ENCODE data around the gene GRHL1. TPM values are rescaled to one million over a fixed set of nuclear protein-coding genes. Genes with fewer than 3 reads are reported as not detected.

Gene GRHL1
- total and polyA plus RNA-seq, 2 donors (not counting 3 experiments of a cell fraction or from before 2014, with no cell fraction given) = 0.37 to 1.1 TPM

DNA sequence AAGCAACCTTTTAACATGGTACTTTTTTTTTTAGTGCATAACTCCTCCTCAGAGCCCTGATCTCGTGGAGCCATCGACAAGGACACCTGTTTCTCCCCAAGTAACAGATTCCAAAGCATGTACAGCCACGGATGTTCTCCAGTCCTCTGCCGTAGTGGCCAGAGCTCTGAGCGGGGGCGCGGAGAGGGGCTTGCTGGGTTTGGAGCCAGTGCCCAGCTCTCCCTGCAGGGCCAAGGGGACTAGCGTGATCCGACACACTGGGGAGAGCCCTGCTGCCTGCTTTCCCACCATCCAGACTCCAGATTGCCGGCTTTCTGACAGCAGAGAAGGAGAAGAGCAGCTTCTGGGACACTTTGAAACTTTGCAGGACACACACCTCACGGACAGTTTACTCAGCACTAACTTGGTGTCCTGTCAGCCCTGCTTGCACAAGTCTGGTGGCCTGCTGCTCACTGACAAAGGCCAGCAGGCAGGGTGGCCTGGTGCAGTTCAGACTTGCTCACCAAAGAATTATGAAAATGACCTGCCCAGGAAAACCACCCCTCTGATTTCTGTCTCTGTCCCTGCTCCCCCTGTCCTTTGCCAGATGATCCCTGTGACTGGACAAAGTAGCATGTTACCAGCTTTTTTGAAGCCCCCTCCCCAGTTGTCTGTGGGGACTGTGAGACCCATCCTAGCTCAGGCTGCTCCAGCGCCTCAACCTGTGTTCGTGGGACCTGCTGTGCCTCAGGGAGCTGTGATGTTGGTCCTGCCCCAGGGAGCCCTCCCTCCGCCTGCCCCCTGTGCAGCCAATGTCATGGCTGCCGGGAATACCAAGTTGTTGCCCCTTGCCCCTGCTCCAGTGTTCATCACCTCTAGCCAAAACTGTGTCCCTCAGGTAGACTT, 96.4 kb downstream of the GRHL1 start:
- intact Hi-C loops (cut with micrococcal nuclease) (loop anchor here (1.0 to 10.0 kb wide), 4 partner anchors 64 to 413 kb away; partner anchors contain the start of gene YWHAQ), dilution Hi-C loops (cut with MboI; ENCODE audit: extremely low pct_ligation_motif_present, low sequenced_read_pairs) (loop anchor here (10.0 kb wide), 1 partner anchor 243 kb away; no protein-coding TSS in a partner anchor)
- Histone ChIP-seq H3K27ac (ENCODE audit: insufficient read depth, low read depth, low read length) (no peak overlapping the region), H3K9me3 (replicated peaks; ENCODE audit: control insufficient read depth, insufficient read depth, low read length) (no peaks in the 10 kb centered on the region), H3K9me1 (replicated peaks; ENCODE audit: control insufficient read depth, extremely low read depth, insufficient read depth, low read length) (no peaks in the 10 kb centered on the region), H3K4me1 (ENCODE audit: control insufficient read depth, extremely low read depth, insufficient read depth, low read length) (peaks cover under 1% of the 10 kb centered on the region), H4K20me1 (replicated peaks; ENCODE audit: control insufficient read depth, extremely low read depth, insufficient read depth, low read length) (no peaks in the 10 kb centered on the region), H3K4me2 (ENCODE audit: insufficient read depth, low read length) (no peak overlapping the region), H3K4me3 (replicated peaks in 1 of 3; ENCODE audit: insufficient read depth in 1 of 3, low read depth in 1 of 3, low read length in 3 of 3) (no peak overlapping the region), H2AFZ (ENCODE audit: low read depth, low read length) (no peak overlapping the region), H3K27me3 (ENCODE audit: control insufficient read depth in 2 of 2, insufficient read depth in 2 of 2, low read length in 2 of 2) (no peaks in the 10 kb centered on the region), H3K79me2 (ENCODE audit: control insufficient read depth, insufficient read depth, low read length) (no peaks in the 10 kb centered on the region), H3K9ac (replicated peaks; ENCODE audit: extremely low read depth, insufficient read depth, low read length) (no peak overlapping the region), H3K36me3 (ENCODE audit: control insufficient read depth in 2 of 2, extremely low read depth in 1 of 2, insufficient read depth in 2 of 2, low read length in 2 of 2) (peaks cover 5 to 12% of the 10 kb centered on the region in 2 experiments)
- no TSS peak for BruUV-seq (replicated peaks)
- no peak for FAIRE-seq
- TF ChIP-seq POLR2A (IDR thresholded peaks at IDR 0.05; ENCODE audit: low read depth, low read length) = no peak
- no peak for TF ChIP-seq FOS (IDR thresholded peaks at IDR 0.05; ENCODE audit: borderline replicate concordance, insufficient read depth, low read length)
- POLR2A ChIA-PET = interaction anchor here (0.6 to 1.4 kb wide), 2 partner anchors 9 to 235 kb away, joined by 4 to 5 read pairs; no protein-coding TSS in a partner anchor
- CTCF ChIA-PET = interaction anchor here (0.6 to 17.6 kb wide), 29 partner anchors 9 to 400 kb away, joined by 3 to 340 read pairs (median 5); partner anchors contain the start of gene ODC1
- no peak for DNase-seq (ENCODE audit: low read depth, low spot score)

DNA sequence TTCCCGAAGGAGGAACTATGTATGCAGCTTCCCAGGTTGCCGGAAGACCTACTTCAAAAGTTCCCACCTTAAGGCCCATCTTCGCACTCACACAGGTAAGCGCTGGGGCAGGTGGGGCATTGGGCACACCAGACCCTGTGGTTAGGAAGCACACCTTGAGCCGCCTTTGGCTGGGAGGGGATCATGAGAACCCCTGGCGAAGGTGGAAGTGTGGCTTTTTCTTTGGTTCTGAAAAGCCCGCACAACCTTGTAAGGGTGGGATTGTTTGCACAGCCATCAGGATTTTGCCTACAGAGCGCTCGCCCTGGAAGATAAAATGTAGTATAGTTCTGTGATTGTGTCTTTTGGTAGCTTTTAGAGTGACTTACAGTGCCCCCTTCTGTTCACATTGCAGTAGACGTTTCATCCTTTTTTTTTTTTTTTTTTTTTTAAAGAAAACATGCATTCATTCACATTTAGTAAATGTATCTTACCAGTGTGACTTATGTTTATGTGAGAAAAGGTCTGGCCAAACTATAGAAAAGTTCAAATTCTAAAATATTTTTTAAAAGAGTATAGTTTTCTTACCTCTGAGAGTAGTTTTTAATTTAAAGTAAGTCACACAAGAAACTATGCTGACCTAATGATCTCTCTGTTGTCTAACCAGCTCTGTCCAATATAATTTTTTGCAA, 97.1 kb downstream of the GRHL1 start:
- DNase-seq (ENCODE audit: low read depth, low spot score) (peak; percentile 52), FAIRE-seq (peak; percentile 76)
- intact Hi-C loops (cut with micrococcal nuclease) (loop anchor here (1.0 to 10.0 kb wide), 4 partner anchors 64 to 414 kb away; partner anchors contain the start of gene YWHAQ), dilution Hi-C loops (cut with MboI; ENCODE audit: extremely low pct_ligation_motif_present, low sequenced_read_pairs) (loop anchor here (10.0 kb wide), 1 partner anchor 244 kb away; no protein-coding TSS in a partner anchor)
- no peaks in the 10 kb centered on the region for H4K20me1 ChIP-seq (replicated peaks; ENCODE audit: control insufficient read depth, extremely low read depth, insufficient read depth, low read length)
- no peak for TF ChIP-seq EZH2 (IDR thresholded peaks at IDR 0.05; ENCODE audit: borderline replicate concordance, low read depth, low read length, severe bottlenecking)
- TF ChIP-seq, protein P1, sequence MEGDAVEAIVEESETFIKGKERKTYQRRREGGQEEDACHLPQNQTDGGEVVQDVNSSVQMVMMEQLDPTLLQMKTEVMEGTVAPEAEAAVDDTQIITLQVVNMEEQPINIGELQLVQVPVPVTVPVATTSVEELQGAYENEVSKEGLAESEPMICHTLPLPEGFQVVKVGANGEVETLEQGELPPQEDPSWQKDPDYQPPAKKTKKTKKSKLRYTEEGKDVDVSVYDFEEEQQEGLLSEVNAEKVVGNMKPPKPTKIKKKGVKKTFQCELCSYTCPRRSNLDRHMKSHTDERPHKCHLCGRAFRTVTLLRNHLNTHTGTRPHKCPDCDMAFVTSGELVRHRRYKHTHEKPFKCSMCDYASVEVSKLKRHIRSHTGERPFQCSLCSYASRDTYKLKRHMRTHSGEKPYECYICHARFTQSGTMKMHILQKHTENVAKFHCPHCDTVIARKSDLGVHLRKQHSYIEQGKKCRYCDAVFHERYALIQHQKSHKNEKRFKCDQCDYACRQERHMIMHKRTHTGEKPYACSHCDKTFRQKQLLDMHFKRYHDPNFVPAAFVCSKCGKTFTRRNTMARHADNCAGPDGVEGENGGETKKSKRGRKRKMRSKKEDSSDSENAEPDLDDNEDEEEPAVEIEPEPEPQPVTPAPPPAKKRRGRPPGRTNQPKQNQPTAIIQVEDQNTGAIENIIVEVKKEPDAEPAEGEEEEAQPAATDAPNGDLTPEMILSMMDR (IDR thresholded peaks at IDR 0.05; ENCODE audit: extremely low read depth in 1 of 2, insufficient read depth in 1 of 2, low read depth in 1 of 2, low read length in 2 of 2) = peak; percentile 40 to 56
- H3K9me3 ChIP-seq (replicated peaks; ENCODE audit: control insufficient read depth, insufficient read depth, low read length) = no peaks in the 10 kb centered on the region
- no peak overlapping the region for H3K4me3 ChIP-seq (replicated peaks in 1 of 3; ENCODE audit: insufficient read depth in 1 of 3, low read depth in 1 of 3, low read length in 3 of 3)
- no peak overlapping the region for H2AFZ ChIP-seq (ENCODE audit: low read depth, low read length)
- ChIA-PET CTCF (interaction anchor here (0.6 to 17.6 kb wide), 31 partner anchors 8 to 400 kb away, joined by 3 to 340 read pairs (median 4); partner anchors contain the start of genes ODC1 and TAF1B), POLR2A (interaction anchor here (0.6 to 1.4 kb wide), 2 partner anchors 10 to 236 kb away, joined by 4 to 5 read pairs; no protein-coding TSS in a partner anchor)
- no TSS peak for BruUV-seq (replicated peaks)
- no peaks in the 10 kb centered on the region for H3K79me2 ChIP-seq (ENCODE audit: control insufficient read depth, insufficient read depth, low read length)
- H3K4me1 ChIP-seq (ENCODE audit: control insufficient read depth, extremely low read depth, insufficient read depth, low read length) = no peaks in the 10 kb centered on the region
- H3K9ac ChIP-seq (replicated peaks; ENCODE audit: extremely low read depth, insufficient read depth, low read length) = no peak overlapping the region
- H3K9me1 ChIP-seq (replicated peaks; ENCODE audit: control insufficient read depth, extremely low read depth, insufficient read depth, low read length) = no peaks in the 10 kb centered on the region
- no peaks in the 10 kb centered on the region for H3K27me3 ChIP-seq (ENCODE audit: control insufficient read depth in 2 of 2, insufficient read depth in 2 of 2, low read length in 2 of 2)
- H3K27ac ChIP-seq (ENCODE audit: insufficient read depth, low read depth, low read length) = no peak overlapping the region
- peaks cover 11 to 12% of the 10 kb centered on the region in 2 experiments for H3K36me3 ChIP-seq (ENCODE audit: control insufficient read depth in 2 of 2, extremely low read depth in 1 of 2, insufficient read depth in 2 of 2, low read length in 2 of 2)
- no peak overlapping the region for H3K4me2 ChIP-seq (ENCODE audit: insufficient read depth, low read length)

Data from endothelial cell of umbilical vein (primary cell).